Left ventricle myocardium inferior (tissue), 1 donor: ENCODE results near the gene IMPA2. TPM values are rescaled to one million over a fixed set of nuclear protein-coding genes. Genes with fewer than 3 reads are reported as not detected.

Source experiments
- DNase-seq: peaks from one replicate; pipeline ENCODE4 v3.0.0-alpha.2; 2020
- H3K27ac ChIP-seq: fragments of 200-600 bp; replicated peaks from 2 replicates; pipeline ENCODE4 v1.8.0; 2021
- H3K27me3 ChIP-seq: fragments of 200-600 bp; 2 replicates; pipeline ENCODE4 v1.8.0; 2021; ENCODE audit warnings: low read depth
- H3K36me3 ChIP-seq: fragments of 200-600 bp; 2 replicates; pipeline ENCODE4 v1.8.0; 2021
- H3K4me1 ChIP-seq: fragments of 200-600 bp; 2 replicates; pipeline ENCODE4 v1.8.0; 2021
- H3K4me3 ChIP-seq: fragments of 200-600 bp; 2 replicates; pipeline ENCODE4 v1.8.0; 2021; ENCODE audit warnings: mild to moderate bottlenecking, moderate library complexity
- H3K9me3 ChIP-seq: fragments of 200-600 bp; replicated peaks from 2 replicates; pipeline ENCODE4 v1.8.0; 2021
- intact Hi-C: fragments of 100-400 bp; cut with micrococcal nuclease; formaldehyde crosslinking; loops from one replicate; pipeline ENCODE4 v1.11.0; 2022
- total RNA-seq: library from RNA; stranded (reverse); fragmentation: NEBNext Ultra II Directional; extraction: Animal tissue kit (Norgen Biotek cat#: 25700); gene quantifications from one replicate; pipeline ENCODE4 v1.2.1, GENCODE V29; 2021
- TF ChIP-seq, protein P1 (sequence below): fragments of 200-600 bp; IDR thresholded peaks from 2 replicates; pipeline ENCODE4 v1.8.0; 2021; ENCODE audit warnings: antibody characterized with exemption, mild to moderate bottlenecking, borderline replicate concordance
- donor health status: DM: no; HTN: yes; CAD: no; lungs with severe emphysema.

Gene IMPA2
- total RNA-seq, 1 donor from 2014 or later, result 51.5 TPM

DNA sequence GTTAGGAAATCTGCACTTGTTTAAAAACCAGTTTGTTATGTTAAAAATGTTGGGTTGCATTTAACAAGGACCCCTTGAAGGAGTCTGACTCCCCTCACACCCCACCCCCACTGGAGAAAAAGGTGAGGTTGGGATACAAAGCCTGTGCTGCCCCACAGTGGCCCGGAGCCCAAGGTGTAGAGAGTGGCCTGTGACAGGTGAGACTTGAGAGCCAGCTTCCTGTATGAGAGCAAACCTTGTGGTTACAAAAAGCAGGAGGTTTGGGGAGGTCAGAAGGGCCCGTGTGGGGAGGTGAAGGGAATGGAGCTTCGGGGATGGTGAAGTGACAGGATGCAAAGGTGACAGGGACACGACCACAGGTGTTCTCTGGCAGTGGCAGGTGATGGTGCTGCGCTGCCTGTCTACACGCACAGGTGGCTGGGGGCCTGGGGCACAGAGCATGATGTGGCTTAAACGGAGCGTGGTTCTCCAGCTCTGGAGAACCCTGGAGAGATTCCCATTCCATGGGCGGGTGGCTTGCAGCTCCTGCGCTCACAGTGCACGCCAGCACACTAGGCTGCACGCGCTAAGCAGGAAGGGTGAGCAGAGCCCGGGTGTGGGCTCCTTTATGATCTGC lies 29.0 kb downstream of the IMPA2 start:
- Histone ChIP-seq H3K27ac (peak overlapping the region; percentile 80), H3K27me3 (no peaks in the 10 kb centered on the region), H3K4me3 (no peak overlapping the region), H3K4me1 (peaks cover 47% of the 10 kb centered on the region), H3K9me3 (no peaks in the 10 kb centered on the region), H3K36me3 (peaks cover 53% of the 10 kb centered on the region)
- no peak for DNase-seq
- TF ChIP-seq, protein P1, sequence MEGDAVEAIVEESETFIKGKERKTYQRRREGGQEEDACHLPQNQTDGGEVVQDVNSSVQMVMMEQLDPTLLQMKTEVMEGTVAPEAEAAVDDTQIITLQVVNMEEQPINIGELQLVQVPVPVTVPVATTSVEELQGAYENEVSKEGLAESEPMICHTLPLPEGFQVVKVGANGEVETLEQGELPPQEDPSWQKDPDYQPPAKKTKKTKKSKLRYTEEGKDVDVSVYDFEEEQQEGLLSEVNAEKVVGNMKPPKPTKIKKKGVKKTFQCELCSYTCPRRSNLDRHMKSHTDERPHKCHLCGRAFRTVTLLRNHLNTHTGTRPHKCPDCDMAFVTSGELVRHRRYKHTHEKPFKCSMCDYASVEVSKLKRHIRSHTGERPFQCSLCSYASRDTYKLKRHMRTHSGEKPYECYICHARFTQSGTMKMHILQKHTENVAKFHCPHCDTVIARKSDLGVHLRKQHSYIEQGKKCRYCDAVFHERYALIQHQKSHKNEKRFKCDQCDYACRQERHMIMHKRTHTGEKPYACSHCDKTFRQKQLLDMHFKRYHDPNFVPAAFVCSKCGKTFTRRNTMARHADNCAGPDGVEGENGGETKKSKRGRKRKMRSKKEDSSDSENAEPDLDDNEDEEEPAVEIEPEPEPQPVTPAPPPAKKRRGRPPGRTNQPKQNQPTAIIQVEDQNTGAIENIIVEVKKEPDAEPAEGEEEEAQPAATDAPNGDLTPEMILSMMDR, result no peak
- intact Hi-C loops, result no loop called here

DNA sequence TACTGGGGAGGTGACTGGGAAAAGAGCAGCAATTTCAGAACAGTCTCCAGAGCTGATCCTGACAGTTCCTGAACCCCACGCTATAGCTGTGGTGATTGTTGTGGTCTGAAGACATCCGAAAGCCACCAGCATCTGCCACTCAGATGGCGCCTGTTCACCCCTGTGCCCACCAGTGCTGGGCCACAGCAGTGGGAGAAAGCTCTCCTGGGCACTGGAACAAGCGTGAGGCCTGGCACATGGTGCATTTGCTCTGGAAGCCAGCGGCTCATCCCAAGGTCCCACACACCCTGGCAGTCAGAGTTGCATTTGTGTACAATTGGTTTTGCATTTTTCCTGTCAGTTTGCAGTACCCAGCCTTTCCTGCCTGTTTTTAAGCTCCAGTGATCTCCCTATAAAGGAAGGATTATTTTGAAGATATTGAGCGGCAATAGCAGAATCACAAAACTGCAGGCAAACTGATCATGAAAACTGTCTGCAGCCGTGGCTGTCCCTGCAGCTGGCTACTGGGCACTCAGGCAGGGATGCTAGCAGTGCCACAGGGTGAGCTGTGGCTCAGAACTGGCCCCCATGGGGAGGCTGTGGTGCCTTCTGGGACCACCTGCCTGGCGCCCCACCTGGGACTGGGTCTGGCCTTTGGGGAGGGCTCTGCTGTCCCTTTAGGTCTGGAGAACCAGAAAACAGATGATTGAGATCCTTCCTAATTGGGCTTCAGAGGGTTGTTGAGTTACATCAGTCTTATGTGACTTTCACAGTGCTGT lies 30.1 kb downstream of the IMPA2 start:
- peak overlapping the region; percentile 80 for H3K27ac ChIP-seq
- DNase-seq, result no peak
- intact Hi-C loops, result no loop called here

DNA sequence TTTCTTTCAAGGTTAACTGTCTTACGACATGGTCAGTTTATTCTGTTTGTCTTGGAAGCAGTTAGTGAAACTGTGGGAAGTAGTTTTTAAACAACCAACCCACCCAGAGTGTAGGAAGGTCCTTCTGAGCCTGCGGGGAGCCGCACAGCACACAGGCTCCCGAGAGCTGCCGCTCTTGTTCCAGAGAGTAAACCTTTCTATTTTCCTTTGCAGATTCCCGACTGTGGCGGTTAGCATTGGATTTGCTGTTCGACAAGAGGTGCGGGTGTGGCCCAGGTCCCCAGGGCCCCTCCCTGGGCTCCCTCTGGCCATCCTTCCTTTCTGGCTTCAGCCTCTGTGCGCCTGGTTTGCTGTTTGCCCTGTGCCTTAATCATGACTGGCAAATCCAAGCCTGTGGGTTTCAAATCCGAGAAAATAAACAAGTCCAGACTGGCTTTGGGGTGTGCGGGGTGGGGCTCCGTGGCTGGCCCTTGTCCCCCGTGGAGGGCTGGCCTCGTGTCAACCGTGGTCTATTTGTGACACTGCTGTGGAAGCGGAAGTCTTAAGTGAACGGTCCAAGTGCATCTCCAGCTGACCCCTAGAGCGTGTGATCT lies 30.7 kb downstream of the IMPA2 start:
- Histone ChIP-seq H3K27me3 (no peaks in the 10 kb centered on the region), H3K36me3 (peaks cover 47% of the 10 kb centered on the region), H3K4me1 (peaks cover 58% of the 10 kb centered on the region), H3K4me3 (no peak overlapping the region), H3K9me3 (no peaks in the 10 kb centered on the region), H3K27ac (peak overlapping the region; percentile 80)
- intact Hi-C loops, result no loop called here
- DNase-seq, result peak; percentile 40
- TF ChIP-seq, protein P1, result no peak

More for the DNA sequence above, 30.1 kb downstream of the IMPA2 start:
- no peak overlapping the region for H3K4me3 ChIP-seq
- peaks cover 48% of the 10 kb centered on the region for H3K36me3 ChIP-seq
- TF ChIP-seq, protein P1, result no peak
- H3K4me1 ChIP-seq, result peaks cover 54% of the 10 kb centered on the region
- no peaks in the 10 kb centered on the region for H3K9me3 ChIP-seq
- no peaks in the 10 kb centered on the region for H3K27me3 ChIP-seq

DNA sequence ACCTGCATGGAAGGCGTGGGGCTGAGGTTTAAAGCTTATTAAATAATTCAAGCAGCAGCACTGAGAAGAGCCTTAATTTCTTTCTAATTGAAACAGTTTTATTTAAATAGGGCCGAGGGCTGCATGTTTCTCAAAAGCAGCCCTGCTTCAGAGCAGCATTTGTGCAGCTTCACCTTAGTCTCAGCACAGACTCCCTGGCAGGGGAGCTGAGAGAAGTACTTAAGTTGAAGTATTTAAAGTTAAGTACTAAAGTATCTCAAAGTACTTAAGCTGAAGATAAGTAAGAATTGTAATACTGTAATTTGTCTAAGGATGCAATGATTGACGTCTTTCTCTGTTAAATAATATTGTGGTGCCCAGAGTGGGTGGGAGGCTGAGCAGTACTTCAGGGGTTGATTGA lies 31.4 kb downstream of the IMPA2 start:
- no peak overlapping the region for H3K4me3 ChIP-seq
- DNase-seq, result no peak
- peak overlapping the region; percentile 87 for H3K27ac ChIP-seq
- peaks cover 49% of the 10 kb centered on the region for H3K36me3 ChIP-seq
- peaks cover 58% of the 10 kb centered on the region for H3K4me1 ChIP-seq
- H3K9me3 ChIP-seq, result no peaks in the 10 kb centered on the region
- no peaks in the 10 kb centered on the region for H3K27me3 ChIP-seq
- intact Hi-C loops, result no loop called here
- TF ChIP-seq, protein P1, result no peak

DNA sequence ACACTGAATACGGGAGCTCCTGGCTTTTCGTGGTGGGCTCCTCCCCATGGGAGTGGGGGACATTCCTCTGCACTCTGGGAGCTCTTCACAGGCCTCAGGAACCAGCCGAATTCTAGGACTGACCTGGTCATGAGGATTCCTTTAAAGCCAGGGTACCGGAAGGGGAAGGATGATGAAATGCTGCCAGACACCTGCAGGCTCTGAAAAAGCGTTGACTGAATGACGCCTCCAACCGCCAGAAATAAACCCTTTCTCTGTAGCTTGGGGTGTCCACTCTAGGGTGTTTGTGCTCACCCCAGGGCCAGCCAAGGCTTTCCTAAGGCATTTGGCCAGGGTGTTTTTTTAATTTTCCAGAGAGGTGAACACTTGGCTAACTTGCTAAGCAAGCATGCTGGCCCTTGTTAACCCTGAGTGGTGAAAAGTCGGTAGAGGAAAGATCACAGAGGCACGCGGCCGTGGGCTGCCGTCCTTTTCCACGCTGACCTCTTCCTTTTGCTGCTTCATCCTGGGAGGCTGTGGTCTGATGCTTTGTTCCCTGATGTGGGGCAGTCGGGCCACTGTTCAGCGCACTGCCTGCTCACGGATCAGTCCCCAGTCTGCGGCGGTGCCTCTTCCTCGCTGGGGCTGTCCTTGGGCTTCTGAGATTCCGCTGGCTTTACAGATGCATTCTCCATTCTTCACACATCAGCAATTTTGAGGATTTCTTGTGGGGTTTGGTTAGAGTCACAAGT lies 32.0 kb downstream of the IMPA2 start:
- H3K27ac ChIP-seq, result peak overlapping the region; percentile 87
- H3K4me1 ChIP-seq, result peaks cover 58% of the 10 kb centered on the region
- peaks cover 54% of the 10 kb centered on the region for H3K36me3 ChIP-seq
- TF ChIP-seq, protein P1, result no peak
- H3K27me3 ChIP-seq, result no peaks in the 10 kb centered on the region
- DNase-seq, result no peak
- no peaks in the 10 kb centered on the region for H3K9me3 ChIP-seq
- intact Hi-C loops, result no loop called here
- no peak overlapping the region for H3K4me3 ChIP-seq
